Activated T-cell treated with anti-CD3 and anti-CD28 coated beads, Interleukin-2, amount 50 U/mL, for 4 hours (primary cell): ENCODE results near the gene SLC25A38. TPM values are rescaled to one million over a fixed set of nuclear protein-coding genes. Genes with fewer than 3 reads are reported as not detected.
"Not testable (repeated sequence)": the region's sequence is repeated elsewhere in the genome, so short reads cannot be mapped to it uniquely, and the experiment has no call there.

Experiments used
- ATAC-seq, 2 donors: fragments of 200-7000 bp; cut with Tn5 transposase; one replicate each; pipeline ENCODE4 v1.10.0; 2021
- DNase-seq: peaks from one replicate; pipeline ENCODE4 v3.0.0-alpha.2; 2020
- H3K27me3 Mint-ChIP-seq: one replicate; pipeline ENCODE4 v1.8.0; 2021; ENCODE audit warnings: low read depth, mixed read lengths
- H3K36me3 Mint-ChIP-seq: one replicate; pipeline ENCODE4 v1.8.0; 2022; ENCODE audit warnings: mixed read lengths; ENCODE audit not compliant: insufficient read depth
- H3K4me1 Mint-ChIP-seq: one replicate; pipeline ENCODE4 v1.8.0; 2021; ENCODE audit warnings: low read depth, mixed read lengths
- H3K4me3 Mint-ChIP-seq: one replicate; pipeline ENCODE4 v1.8.0; 2021; ENCODE audit warnings: mild to moderate bottlenecking, moderate library complexity, mixed read lengths
- H3K9me3 Mint-ChIP-seq: one replicate; pipeline ENCODE4 v1.8.0; 2021; ENCODE audit warnings: mixed read lengths
- total RNA-seq, 3 donors: library from RNA; stranded (reverse); gene quantifications; one replicate each; pipeline ENCODE4 v1.2.1, GENCODE V29; 2021

The SLC25A38 gene
- total RNA-seq, 3 donors from 2014 or later = 64.7 to 69.1 (median 65.3) TPM

DNA sequence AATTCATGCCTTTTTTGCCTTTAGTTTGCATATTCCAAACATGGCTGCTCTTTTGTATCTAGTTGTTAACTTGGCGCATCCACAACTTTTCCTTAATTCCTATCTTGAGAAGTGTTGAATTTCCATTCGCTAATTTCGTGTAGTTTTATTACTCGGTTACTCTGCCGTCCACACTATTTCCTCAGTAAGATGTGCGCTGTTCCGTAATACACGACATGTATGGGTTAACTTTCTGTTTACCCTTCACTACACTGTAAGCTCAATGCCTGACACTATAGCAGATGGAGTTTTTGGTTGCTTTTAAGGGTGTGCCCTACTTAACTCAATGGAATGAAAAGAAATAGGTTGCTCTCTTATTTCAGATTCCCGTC, 24.1 kb downstream of the SLC25A38 start:
- no peaks in the 10 kb centered on the region for H3K9me3 Mint-ChIP-seq
- ATAC-seq = no peak
- no peaks in the 10 kb centered on the region for H3K27me3 Mint-ChIP-seq
- peaks cover 46% of the 10 kb centered on the region for H3K36me3 Mint-ChIP-seq
- peak overlapping the region; percentile 88 for H3K4me3 Mint-ChIP-seq
- no peak for DNase-seq
- H3K4me1 Mint-ChIP-seq = peaks cover 41% of the 10 kb centered on the region

DNA sequence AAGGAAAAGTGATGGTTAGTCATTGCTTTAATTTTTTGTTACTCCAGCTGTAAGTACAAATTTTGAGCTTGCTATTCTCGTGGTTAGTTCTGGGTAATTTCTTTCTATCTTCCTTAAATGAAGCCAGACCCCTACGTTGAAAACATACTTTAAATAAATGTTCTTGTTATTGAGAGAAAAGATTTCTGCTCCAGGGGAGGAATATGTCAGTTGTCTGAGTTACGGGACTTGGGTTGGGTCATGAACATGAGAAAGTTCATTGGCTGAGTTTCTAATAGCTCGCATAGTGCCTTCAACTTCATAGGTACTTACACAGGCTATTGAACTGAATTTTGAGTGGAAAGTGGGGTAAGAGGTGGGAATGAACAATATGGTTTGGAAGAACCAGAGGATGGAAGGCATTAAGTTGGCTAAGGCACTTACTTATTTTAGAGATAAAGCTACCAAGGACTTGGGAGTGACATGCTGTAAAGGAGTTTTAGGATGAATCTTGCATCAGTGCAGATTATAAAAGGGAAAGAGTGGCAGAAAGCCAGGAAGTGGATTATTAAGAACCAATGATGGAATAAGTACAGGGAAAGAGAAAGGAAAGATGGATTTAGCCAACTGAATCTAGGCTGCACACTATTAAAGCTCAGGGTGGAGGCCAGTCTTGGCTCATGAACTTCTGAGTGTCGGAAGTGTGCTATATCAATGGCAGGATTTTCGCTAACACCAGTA, 24.8 kb downstream of the SLC25A38 start:
- Mint-ChIP-seq H3K4me1 (peaks cover 45% of the 10 kb centered on the region), H3K27me3 (no peaks in the 10 kb centered on the region), H3K36me3 (peaks cover 53% of the 10 kb centered on the region), H3K9me3 (no peaks in the 10 kb centered on the region), H3K4me3 (peak overlapping the region; percentile 88)
- ATAC-seq = no peak
- no peak for DNase-seq

DNA sequence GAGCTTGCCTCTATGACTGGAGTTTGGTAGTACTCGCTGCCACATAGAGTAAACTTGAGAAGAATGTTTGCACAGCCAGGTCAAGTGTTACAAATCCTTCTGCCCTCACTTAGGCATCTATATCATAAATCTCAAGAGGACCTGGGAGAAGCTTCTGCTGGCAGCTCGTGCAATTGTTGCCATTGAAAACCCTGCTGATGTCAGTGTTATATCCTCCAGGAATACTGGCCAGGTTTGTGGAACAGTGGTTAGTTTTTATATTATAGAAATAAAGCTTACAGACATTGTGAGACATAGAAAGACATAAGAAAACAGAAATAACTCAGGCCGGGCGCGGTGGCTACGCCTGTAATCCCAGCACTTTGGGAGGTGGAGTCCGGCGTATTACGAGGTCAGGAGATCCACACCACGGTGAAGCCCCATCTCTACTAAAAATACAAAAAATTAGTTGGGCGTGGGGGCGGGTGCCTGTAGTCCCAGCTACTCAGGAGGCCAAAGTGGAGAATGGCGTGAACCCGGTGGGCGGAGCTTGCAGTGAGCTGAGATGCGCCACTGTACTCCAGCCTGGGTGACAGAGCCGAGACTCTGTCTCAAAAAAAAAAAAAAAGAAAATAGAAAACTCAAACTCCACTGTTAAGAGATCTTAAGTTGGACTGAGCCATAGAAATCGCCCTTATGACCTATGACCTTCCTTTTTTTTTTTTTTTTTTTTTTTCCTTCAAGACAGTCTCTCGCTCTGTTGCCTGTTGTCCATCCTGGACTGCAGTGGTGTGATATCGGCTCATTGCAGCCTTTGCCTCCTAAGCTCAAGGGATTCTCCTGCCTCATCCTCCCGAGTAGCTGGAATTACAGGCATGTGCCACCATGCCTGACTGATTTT, 25.6 kb downstream of the SLC25A38 start:
- H3K4me3 Mint-ChIP-seq = peak overlapping the region; percentile 88
- H3K4me1 Mint-ChIP-seq = peaks cover 45% of the 10 kb centered on the region
- H3K9me3 Mint-ChIP-seq = no peaks in the 10 kb centered on the region
- peaks cover 56% of the 10 kb centered on the region for H3K36me3 Mint-ChIP-seq
- DNase-seq = no peak
- ATAC-seq = no peak
- H3K27me3 Mint-ChIP-seq = no peaks in the 10 kb centered on the region

DNA sequence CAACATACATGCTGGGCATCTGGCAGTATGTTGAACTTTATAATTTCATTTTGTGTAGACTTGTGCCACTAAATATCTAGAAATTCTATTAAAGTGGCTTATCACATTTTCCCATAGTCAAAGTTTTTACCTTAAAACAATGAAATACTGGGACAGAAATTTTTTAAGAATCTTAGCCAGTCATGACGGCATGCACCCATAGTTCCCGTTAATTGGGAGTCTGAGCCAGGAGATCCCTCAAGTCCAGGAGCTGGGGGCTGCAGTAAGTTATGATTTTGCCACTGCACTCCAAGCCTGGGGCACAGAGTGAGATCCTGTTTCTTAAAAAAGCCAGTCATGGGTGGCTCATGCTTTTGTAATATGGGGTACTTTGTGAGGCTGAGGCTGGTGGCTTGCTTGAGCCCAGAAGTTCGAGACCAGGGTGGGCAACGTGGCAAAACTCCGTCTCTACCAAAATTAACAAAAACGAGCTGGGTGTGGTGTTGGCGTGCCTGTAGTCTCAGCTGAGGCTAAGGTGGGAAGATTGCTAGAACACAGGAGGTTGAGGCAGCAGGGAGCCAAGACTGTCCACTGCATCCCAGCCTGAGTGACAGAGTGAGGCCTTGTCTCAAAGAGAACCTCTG, 26.5 kb downstream of the SLC25A38 start:
- ATAC-seq (no peak), DNase-seq (no peak)
- peaks cover 45% of the 10 kb centered on the region for H3K4me1 Mint-ChIP-seq
- H3K4me3 Mint-ChIP-seq = peak overlapping the region; percentile 88
- no peaks in the 10 kb centered on the region for H3K9me3 Mint-ChIP-seq
- H3K27me3 Mint-ChIP-seq = no peaks in the 10 kb centered on the region
- H3K36me3 Mint-ChIP-seq = peaks cover 63% of the 10 kb centered on the region

DNA sequence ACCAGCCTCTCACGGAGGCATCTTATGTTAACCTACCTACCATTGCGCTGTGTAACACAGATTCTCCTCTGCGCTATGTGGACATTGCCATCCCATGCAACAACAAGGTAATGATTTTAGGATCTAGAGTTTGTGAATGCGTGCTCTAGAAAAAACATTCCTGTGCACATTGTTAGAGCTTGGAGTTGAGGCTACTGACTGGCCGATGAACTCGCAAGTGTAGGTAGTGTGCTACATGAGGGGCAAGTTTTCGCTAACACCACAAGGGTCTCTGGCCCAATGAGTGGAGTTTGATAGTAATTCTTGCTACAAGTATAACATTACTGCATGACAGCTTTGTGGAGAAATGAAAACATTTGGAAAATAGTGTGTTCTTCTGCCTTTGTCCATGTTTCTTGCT, 27.7 kb downstream of the SLC25A38 start:
- no peaks in the 10 kb centered on the region for H3K27me3 Mint-ChIP-seq
- H3K9me3 Mint-ChIP-seq = no peaks in the 10 kb centered on the region
- peak overlapping the region; percentile 51 for H3K4me3 Mint-ChIP-seq
- ATAC-seq (no peak), DNase-seq (no peak)
- H3K4me1 Mint-ChIP-seq = peaks cover 47% of the 10 kb centered on the region
- H3K36me3 Mint-ChIP-seq = peaks cover 68% of the 10 kb centered on the region

DNA sequence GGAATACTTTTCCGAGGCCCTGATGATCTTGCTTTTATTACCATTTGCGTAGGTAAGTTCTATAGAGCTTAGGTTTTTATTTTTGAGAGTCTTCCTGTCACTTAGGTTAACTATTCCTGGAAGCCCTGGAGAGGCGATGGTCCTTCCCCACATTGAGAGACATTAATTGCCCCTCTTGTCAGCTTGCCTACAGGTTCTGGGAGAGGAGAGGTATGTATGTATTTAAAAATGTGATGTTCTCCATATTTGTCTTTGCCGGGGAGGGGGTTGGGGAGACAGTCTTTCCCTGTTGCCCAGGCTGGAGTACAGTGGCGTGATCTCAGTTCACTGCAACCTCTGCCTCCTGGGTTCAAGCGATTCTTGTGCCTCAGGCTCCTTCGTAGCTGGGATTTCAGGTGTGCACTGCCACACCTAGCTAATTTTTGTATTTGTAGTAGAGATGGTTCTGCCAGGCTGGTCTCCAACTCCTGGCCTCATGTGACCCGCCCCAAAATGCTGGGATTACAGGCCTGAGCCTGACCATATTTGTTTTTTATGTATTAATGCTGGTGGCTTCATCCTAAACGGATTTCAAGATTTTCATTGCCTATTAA, 29.6 kb downstream of the SLC25A38 start:
- peaks cover 41% of the 10 kb centered on the region for H3K4me1 Mint-ChIP-seq
- peak overlapping the region; percentile 23 for H3K4me3 Mint-ChIP-seq
- DNase-seq = no peak
- H3K9me3 Mint-ChIP-seq = no peaks in the 10 kb centered on the region
- ATAC-seq = no peak
- peaks cover 61% of the 10 kb centered on the region for H3K36me3 Mint-ChIP-seq
- H3K27me3 Mint-ChIP-seq = no peaks in the 10 kb centered on the region

DNA sequence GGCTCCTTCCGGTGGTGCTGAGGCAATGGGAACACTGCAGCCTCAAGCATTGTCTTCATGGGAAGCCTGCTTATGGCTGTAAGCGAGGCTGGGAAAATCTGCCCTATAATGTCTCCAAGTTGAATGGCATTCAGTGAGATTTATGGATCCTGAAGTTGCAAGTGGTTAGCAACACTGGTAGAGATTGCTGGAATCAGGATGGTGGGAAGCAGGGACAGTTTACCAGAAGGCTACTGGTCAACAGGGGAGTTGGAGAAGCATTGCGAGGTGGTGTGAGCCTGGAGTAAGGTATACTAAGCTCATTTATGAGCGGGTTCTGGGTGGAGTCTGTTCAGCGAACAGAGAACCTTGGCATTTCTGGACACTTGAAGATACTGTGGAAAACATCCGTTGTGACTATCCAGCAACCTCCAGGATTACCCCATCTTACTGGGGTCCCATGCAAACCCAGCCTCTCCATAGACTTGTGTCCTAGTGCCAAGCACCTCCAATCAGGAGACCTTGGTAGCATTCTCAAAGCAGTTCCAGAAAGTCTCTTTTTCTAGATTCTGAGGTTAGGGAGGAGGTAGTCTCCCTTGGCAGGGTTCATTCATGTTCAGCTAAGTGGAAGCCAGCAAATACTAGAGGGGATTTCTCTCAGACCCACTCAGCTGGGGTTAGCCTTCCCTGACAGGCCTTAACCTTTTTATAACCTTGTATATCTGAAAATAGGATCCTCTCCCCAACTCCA, 30.7 kb downstream of the SLC25A38 start:
- Mint-ChIP-seq H3K9me3 (no peaks in the 10 kb centered on the region), H3K36me3 (peaks cover 55% of the 10 kb centered on the region), H3K27me3 (no peaks in the 10 kb centered on the region), H3K4me3 (no peak overlapping the region), H3K4me1 (peaks cover 35% of the 10 kb centered on the region)
- no peak for DNase-seq
- peak; percentile 3 to 8 for ATAC-seq

DNA sequence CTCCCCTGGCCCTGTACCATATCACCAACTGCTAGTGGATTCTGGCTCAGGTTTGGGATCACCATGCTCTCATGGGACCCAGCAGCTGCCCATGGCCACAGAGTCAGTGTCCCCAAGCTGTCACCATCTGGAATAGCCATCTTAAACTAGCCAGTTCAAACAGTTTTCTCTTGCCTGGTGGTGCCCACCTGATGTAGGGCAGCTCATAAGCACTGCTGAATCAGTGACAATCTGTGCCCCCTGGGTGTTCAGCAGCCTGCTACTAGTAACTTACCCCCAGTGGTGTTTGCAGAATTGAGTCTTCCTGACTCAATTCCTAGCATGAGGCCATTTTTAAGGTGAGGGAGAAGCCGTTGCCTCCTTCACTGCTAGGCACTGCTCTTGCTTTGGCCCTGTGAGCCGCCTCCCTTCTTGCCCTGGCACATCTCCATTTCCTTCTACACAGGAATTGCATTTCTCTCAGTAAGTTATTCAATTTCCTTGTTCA, 31.3 kb downstream of the SLC25A38 start:
- H3K36me3 Mint-ChIP-seq = peaks cover 50% of the 10 kb centered on the region
- peaks cover 31% of the 10 kb centered on the region for H3K4me1 Mint-ChIP-seq
- DNase-seq (no peak), ATAC-seq (peak; percentile 26 to 27)
- no peak overlapping the region for H3K4me3 Mint-ChIP-seq
- no peaks in the 10 kb centered on the region for H3K9me3 Mint-ChIP-seq
- no peaks in the 10 kb centered on the region for H3K27me3 Mint-ChIP-seq

DNA sequence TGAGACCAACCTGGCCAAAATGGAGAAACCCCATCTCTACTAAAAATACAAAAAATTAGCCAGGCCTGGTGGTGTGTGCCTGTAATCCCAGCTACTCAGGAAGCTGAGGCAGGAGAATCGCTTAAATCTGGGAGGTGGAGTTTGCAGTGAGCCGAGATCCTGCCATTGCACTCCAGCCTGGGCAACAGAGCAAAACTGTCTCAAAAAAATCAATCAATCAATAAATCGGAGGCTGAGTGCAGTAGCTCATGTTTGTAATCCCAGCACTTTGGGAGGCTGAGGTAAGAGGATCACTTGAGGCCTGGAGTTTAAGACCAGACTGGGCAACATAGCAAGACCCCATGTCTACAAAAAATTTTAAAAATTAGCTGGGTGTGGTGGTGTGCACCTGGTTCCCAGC, 32.1 kb downstream of the SLC25A38 start:
- H3K4me1 Mint-ChIP-seq = peaks cover 24% of the 10 kb centered on the region
- H3K4me3 Mint-ChIP-seq = peak overlapping the region; percentile 26
- H3K36me3 Mint-ChIP-seq = peaks cover 42% of the 10 kb centered on the region
- not testable (repeated sequence) for H3K27me3 Mint-ChIP-seq, H3K9me3 Mint-ChIP-seq, DNase-seq
- ATAC-seq = peak; percentile 0

DNA sequence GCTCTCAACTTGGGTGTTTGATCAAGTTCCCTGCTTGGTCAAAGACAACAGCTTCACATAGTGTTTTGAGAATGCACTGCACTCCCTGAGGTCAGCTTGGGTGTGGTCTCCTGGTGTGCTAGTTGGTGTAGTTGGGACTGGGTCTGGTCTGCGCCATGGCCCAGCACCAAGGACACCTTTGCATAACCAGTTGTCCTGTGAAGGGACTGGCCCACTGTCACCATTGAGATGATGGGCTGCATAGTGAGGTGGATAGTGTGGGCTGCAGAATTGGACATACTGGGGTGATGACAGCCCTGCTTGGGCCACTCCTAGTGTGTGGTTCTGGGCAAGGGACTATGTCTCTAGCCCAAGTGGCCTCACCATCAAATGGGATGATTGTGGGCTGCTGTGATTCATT, 32.8 kb downstream of the SLC25A38 start:
- H3K36me3 Mint-ChIP-seq = peaks cover 38% of the 10 kb centered on the region
- ATAC-seq = peak; percentile 8 to 11
- peaks cover 1% of the 10 kb centered on the region for H3K27me3 Mint-ChIP-seq
- no peak for DNase-seq
- H3K4me3 Mint-ChIP-seq = no peak overlapping the region
- peaks cover 17% of the 10 kb centered on the region for H3K4me1 Mint-ChIP-seq
- H3K9me3 Mint-ChIP-seq = no peaks in the 10 kb centered on the region

DNA sequence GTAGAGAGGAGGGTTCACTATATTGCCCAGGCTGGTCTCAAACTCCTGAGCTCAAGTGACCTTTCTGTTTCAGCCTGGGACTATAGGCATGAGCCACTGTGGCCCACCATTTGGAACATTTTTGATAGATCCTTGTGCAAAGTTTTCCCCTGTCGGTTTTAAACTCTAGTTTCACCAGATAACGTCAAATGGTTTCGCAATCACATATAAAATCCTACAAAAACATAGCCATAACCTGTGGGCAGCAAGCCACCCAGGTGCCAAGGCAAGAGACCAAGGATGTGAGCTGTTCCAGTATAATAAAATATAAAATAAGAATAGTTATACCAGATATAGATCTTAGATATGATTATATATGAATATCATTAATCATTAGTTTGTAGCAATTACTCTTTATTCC, 33.8 kb downstream of the SLC25A38 start:
- H3K4me3 Mint-ChIP-seq, H3K9me3 Mint-ChIP-seq, DNase-seq, ATAC-seq, H3K4me1 Mint-ChIP-seq, H3K27me3 Mint-ChIP-seq: not testable (repeated sequence)
- peaks cover 31% of the 10 kb centered on the region for H3K36me3 Mint-ChIP-seq

DNA sequence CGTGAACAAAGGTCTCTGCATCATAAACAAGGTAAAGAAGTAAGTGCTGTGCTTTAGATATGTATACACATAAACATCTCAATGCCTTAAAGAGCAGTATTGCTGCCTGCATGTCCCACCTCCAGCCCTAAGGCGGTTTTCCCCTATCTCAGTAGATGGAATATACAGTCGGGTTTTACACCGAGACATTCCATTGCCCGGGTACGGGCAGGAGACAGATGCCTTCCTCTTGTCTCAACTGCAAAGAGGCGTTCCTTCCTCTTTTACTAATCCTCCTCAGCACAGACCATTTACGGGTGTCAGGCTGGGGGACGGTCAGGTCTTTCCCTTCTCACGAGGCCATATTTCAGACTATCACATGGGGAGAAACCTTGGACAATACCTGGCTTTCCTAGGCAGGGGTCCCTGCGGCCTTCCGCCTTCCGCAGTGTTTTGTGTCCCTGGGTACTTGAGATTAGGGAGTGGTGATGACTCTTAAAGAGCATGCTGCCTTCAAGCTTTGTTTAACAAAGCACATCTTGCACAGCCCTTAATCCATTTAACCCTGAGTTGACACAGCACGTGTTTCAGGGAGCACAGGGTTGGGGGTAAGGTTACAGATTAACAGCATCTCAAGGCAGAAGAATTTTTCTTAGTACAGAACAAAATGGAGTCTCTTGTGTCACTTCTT, 35.5 kb downstream of the SLC25A38 start:
- H3K27me3 Mint-ChIP-seq, H3K9me3 Mint-ChIP-seq, H3K4me3 Mint-ChIP-seq, DNase-seq, H3K4me1 Mint-ChIP-seq, ATAC-seq: not testable (repeated sequence)
- H3K36me3 Mint-ChIP-seq = peaks cover 19% of the 10 kb centered on the region

DNA sequence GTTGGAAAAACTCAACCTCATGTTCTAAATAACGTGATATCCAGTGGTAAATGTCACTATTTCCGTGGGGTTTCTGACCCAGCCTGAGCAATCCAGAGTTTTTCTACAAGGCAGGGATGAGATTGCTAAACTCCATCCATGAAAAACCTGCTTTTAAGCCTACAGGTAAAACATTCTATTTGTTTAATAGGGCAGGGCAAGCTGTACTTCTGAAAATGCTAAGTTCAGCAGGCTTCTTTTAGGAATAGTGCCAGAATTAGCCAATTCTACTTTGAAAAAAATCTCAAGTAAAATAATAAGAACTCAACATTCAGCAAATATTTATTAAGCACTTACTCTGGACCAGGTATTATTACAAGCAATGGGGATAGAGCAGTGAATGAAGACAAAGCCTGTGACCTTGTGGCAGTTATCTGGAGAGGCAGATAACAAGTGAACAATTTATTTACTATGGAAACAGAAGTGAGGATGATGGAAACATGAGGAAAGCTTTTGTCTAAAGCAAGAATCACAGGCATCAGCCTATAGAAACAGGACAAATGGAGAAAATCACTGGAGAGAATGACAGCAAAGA, 36.7 kb downstream of the SLC25A38 start:
- no peak for DNase-seq
- Mint-ChIP-seq H3K4me1 (no peaks in the 10 kb centered on the region), H3K9me3 (no peaks in the 10 kb centered on the region), H3K4me3 (no peak overlapping the region), H3K27me3 (peaks cover 1% of the 10 kb centered on the region), H3K36me3 (peaks cover 10% of the 10 kb centered on the region)
- ATAC-seq = no peak
